Panc1 (cell line): ENCODE results near the gene DBP. TPM values are rescaled to one million over a fixed set of nuclear protein-coding genes. Genes with fewer than 3 reads are reported as not detected.

Experiments used
- ATAC-seq: fragments of 200-7000 bp; cut with Tn5 transposase; 2 replicates; pipeline ENCODE4 v1.9.1; 2020; ENCODE audit warnings: mild to moderate bottlenecking, moderate library complexity
- BruUV-seq: library from RNA; stranded (reverse); fragments of 400-500 nt; replicated peaks from 2 replicates; lab custom pipeline; 2021; lab: Mats Ljungman, UMichigan
- CTCF ChIA-PET: fragments of 300-600 bp; sonication (Branson Sonifier 250); formaldehyde crosslinking; loops from one replicate; lab custom pipeline; 2022; ENCODE audit warnings: antibody characterized with exemption; lab: Charles Lee
- POLR2A ChIA-PET: fragments of 300-600 bp; sonication (Branson Sonifier 250); formaldehyde crosslinking; loops from one replicate; lab custom pipeline; 2022; ENCODE audit warnings: antibody characterized with exemption; lab: Charles Lee
- DNase-seq: peaks from one replicate; pipeline ENCODE4 v3.0.0-alpha.2; 2010; ENCODE audit warnings: low read depth, low spot score
- H3K27ac ChIP-seq: 2 replicates; pipeline ENCODE4 v1.5.1; 2011; ENCODE audit warnings: mild to moderate bottlenecking, low read length, inconsistent platforms
- H3K27me3 ChIP-seq: fragments of 200-500 bp; sonication (Bioruptor generic); 2 replicates; pipeline ENCODE4 v1.6.0; 2014; ENCODE audit warnings: low read length, inconsistent platforms; ENCODE audit not compliant: control insufficient read depth, insufficient read depth
- H3K36me3 ChIP-seq: fragments of 200-500 bp; sonication (Bioruptor generic); 2 replicates; pipeline ENCODE4 v1.5.1; 2014; ENCODE audit warnings: inconsistent platforms, mild to moderate bottlenecking, low read length, moderate library complexity; ENCODE audit not compliant: control insufficient read depth, insufficient read depth
- H3K4me1 ChIP-seq: 2 replicates; pipeline ENCODE4 v1.5.1; 2011; ENCODE audit warnings: inconsistent platforms, mild to moderate bottlenecking, low read length, moderate library complexity; ENCODE audit not compliant: control insufficient read depth, insufficient read depth
- H3K4me3 ChIP-seq, 2 experiments: 2 replicates each; pipeline ENCODE4 v1.5.1; 2011 to 2012; ENCODE audit warnings: low read depth in 2 of 2, low read length in 2 of 2, mild to moderate bottlenecking in 2 of 2, inconsistent platforms in 1 of 2, moderate library complexity in 1 of 2
- H3K9me3 ChIP-seq: fragments of 200-500 bp; sonication (Bioruptor generic); 2 replicates; pipeline ENCODE4 v1.5.1; 2014; ENCODE audit warnings: low read depth, mild to moderate bottlenecking, inconsistent platforms, low read length, moderate library complexity; ENCODE audit not compliant: control insufficient read depth, insufficient read depth
- POLR2AphosphoS5 ChIP-seq: IDR thresholded peaks from 2 replicates; pipeline ENCODE4 v1.6.1; 2012; ENCODE audit warnings: mild to moderate bottlenecking, low read depth, low read length, moderate library complexity
- SIN3A ChIP-seq: IDR thresholded peaks from 2 replicates; pipeline ENCODE4 v1.6.1; 2012; ENCODE audit warnings: low read depth, mild to moderate bottlenecking, low read length, moderate library complexity, borderline replicate concordance; ENCODE audit not compliant: insufficient read depth
- TCF7L2 ChIP-seq: IDR thresholded peaks from 2 replicates; pipeline ENCODE4 v1.6.1; 2011; ENCODE audit warnings: mild to moderate bottlenecking, low read depth, low read length, inconsistent platforms
- in situ Hi-C: cut with HindIII; loops from 2 replicates; pipeline ENCODE4 v1.10.0; 2016; ENCODE audit warnings: low sequenced_read_pairs, low pct_unique_long_range_greater_than_20kb
- intact Hi-C: fragments of 100-400 bp; cut with micrococcal nuclease; formaldehyde crosslinking; loops from one replicate; pipeline ENCODE4 v1.10.0; 2022; ENCODE audit not compliant: unreplicated experiment
- total RNA-seq: library from RNA; stranded (reverse); gene quantifications from one replicate; pipeline ENCODE4 v1.2.1, GENCODE V29; 2021; ENCODE audit not compliant: unreplicated experiment
- TF ChIP-seq, protein P1 (sequence below), 2 experiments: IDR thresholded peaks; 2 replicates each; pipeline ENCODE4 v1.6.1; 2011 to 2012; ENCODE audit warnings: low read depth in 2 of 2, control low read depth in 1 of 2, low read length in 1 of 2, mild to moderate bottlenecking in 1 of 2, moderate library complexity in 1 of 2; ENCODE audit not compliant: insufficient read depth in 1 of 2
- TF ChIP-seq, protein P2 (sequence below): fragments of 450-650 bp; IDR thresholded peaks from 2 replicates; pipeline ENCODE4 v1.5.1; 2017; ENCODE audit warnings: mild to moderate bottlenecking

DBP gene
- total RNA-seq, 1 experiment from 2014 or later: 7.4 TPM

DNA sequence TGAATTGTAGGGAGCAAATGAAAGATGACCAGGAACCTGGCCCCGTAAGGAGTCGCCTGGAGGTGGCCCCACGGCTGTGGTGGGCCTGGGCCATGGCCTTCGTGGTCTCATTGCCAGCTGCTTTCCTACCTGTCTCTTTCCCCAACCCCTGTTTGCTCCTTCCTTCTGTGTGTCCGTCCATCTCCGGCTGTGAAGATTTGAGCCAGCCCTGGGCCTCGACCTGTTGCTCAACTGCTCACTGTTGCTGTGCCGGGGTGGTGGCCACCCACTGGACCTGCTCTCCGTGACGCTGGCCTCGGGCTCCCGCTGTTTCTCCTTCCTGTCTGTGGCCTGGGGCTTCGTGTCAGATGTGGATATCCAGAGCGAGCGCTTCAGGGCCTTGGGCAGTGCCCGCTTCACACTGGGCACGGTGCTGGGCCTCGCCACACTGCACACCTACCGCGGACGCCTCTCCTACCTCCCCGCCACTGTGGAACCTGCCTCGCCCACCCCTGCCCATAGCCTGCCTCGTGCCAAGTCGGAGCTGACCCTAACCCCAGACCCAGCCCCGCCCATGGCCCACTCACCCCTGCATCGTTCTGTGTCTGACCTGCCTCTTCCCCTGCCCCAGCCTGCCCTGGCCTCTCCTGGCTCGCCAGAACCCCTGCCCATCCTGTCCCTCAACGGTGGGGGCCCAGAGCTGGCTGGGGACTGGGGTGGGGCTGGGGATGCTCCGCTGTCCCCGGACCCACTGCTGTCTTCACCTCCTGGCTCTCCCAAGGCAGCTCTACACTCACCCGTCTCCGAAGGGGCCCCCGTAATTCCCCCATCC lies 8.5 kb downstream of the DBP start:
- DNase-seq: no peak
- CTCF ChIA-PET: no interaction called here
- Histone ChIP-seq H3K9me3 (no peaks in the 10 kb centered on the region), H3K27ac (no peak overlapping the region), H3K4me3 (no peak overlapping the region), H3K36me3 (no peaks in the 10 kb centered on the region), H3K4me1 (peaks cover 13% of the 10 kb centered on the region), H3K27me3 (no peaks in the 10 kb centered on the region)
- no TSS peak for BruUV-seq
- no peak for ATAC-seq
- TF ChIP-seq POLR2AphosphoS5 (no peak), TCF7L2 (no peak), SIN3A (no peak)
- TF ChIP-seq, protein P1, sequence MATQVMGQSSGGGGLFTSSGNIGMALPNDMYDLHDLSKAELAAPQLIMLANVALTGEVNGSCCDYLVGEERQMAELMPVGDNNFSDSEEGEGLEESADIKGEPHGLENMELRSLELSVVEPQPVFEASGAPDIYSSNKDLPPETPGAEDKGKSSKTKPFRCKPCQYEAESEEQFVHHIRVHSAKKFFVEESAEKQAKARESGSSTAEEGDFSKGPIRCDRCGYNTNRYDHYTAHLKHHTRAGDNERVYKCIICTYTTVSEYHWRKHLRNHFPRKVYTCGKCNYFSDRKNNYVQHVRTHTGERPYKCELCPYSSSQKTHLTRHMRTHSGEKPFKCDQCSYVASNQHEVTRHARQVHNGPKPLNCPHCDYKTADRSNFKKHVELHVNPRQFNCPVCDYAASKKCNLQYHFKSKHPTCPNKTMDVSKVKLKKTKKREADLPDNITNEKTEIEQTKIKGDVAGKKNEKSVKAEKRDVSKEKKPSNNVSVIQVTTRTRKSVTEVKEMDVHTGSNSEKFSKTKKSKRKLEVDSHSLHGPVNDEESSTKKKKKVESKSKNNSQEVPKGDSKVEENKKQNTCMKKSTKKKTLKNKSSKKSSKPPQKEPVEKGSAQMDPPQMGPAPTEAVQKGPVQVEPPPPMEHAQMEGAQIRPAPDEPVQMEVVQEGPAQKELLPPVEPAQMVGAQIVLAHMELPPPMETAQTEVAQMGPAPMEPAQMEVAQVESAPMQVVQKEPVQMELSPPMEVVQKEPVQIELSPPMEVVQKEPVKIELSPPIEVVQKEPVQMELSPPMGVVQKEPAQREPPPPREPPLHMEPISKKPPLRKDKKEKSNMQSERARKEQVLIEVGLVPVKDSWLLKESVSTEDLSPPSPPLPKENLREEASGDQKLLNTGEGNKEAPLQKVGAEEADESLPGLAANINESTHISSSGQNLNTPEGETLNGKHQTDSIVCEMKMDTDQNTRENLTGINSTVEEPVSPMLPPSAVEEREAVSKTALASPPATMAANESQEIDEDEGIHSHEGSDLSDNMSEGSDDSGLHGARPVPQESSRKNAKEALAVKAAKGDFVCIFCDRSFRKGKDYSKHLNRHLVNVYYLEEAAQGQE (IDR thresholded peaks at IDR 0.05; ENCODE audit: insufficient read depth in 1 of 2, low read depth in 2 of 2, low read length in 1 of 2): no peak
- TF ChIP-seq, protein P2, sequence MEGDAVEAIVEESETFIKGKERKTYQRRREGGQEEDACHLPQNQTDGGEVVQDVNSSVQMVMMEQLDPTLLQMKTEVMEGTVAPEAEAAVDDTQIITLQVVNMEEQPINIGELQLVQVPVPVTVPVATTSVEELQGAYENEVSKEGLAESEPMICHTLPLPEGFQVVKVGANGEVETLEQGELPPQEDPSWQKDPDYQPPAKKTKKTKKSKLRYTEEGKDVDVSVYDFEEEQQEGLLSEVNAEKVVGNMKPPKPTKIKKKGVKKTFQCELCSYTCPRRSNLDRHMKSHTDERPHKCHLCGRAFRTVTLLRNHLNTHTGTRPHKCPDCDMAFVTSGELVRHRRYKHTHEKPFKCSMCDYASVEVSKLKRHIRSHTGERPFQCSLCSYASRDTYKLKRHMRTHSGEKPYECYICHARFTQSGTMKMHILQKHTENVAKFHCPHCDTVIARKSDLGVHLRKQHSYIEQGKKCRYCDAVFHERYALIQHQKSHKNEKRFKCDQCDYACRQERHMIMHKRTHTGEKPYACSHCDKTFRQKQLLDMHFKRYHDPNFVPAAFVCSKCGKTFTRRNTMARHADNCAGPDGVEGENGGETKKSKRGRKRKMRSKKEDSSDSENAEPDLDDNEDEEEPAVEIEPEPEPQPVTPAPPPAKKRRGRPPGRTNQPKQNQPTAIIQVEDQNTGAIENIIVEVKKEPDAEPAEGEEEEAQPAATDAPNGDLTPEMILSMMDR: no peak
- in situ Hi-C loops (no loop called here), intact Hi-C loops (no loop called here)
- POLR2A ChIA-PET: interaction anchor here (0.9 kb wide), 1 partner anchor 11 kb away, joined by 3 read pairs; no protein-coding TSS in a partner anchor

DNA sequence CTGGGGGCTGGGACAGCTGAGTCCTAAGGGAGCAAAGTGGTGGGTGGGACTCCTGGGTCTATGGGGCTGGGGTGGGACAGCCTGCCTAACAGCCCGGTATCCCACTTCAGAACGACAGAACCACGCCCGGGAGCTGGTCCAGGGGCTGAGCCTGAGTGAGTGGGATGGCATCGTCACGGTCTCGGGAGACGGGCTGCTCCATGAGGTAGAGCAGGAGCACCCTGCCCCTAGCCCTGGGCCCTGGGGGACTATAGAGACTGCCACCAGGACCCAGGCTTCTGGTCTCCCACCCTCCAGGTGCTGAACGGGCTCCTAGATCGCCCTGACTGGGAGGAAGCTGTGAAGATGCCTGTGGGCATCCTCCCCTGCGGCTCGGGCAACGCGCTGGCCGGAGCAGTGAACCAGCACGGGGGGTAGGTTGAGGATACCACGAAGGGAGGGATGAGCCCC lies 9.3 kb downstream of the DBP start:
- H3K36me3 ChIP-seq: no peaks in the 10 kb centered on the region
- DNase-seq: no peak
- ATAC-seq: no peak
- in situ Hi-C loops (no loop called here), intact Hi-C loops (no loop called here)
- no peak overlapping the region for H3K27ac ChIP-seq
- CTCF ChIA-PET: no interaction called here
- no peak overlapping the region for H3K4me3 ChIP-seq
- POLR2A ChIA-PET: interaction anchor here (0.6 kb wide), 1 partner anchor 379 kb away, joined by 7 read pairs; no protein-coding TSS in a partner anchor
- BruUV-seq: no TSS peak
- H3K27me3 ChIP-seq: no peaks in the 10 kb centered on the region
- H3K9me3 ChIP-seq: no peaks in the 10 kb centered on the region
- TF ChIP-seq, protein P1 (IDR thresholded peaks at IDR 0.05; ENCODE audit: insufficient read depth in 1 of 2, low read depth in 2 of 2, low read length in 1 of 2): no peak
- TF ChIP-seq, protein P2: no peak
- TF ChIP-seq SIN3A (no peak), TCF7L2 (no peak), POLR2AphosphoS5 (no peak)
- H3K4me1 ChIP-seq: peaks cover 11% of the 10 kb centered on the region
